HG03565 (cell line): ENCODE measurements around the gene YAP1.
A peak's percentile ranks its signal among the peaks of the same experiment; 100 is the strongest.
"Not testable (repeated sequence)": the region's sequence is repeated elsewhere in the genome, so short reads cannot be mapped to it uniquely, and the experiment has no call there.

ENCODE experiments used
- ATAC-seq: cut with Tn5 transposase; IDR thresholded peaks from one replicate; pipeline ENCODE4 v1.9.1; 2021; ENCODE audit warnings: mild to moderate bottlenecking, moderate library complexity; ENCODE audit not compliant: unreplicated experiment

Gene YAP1

GRCh38 chr11:102237096-102237735 is 127.0 kb downstream of the YAP1 start:
- no peak for ATAC-seq

GRCh38 chr11:102238391-102238821 is 128.2 kb downstream of the YAP1 start:
- no peak for ATAC-seq

- no peak for ATAC-seq
Observed at GRCh38 chr11:102239448-102239847, 129.2 kb downstream of the YAP1 start.

- no peak for ATAC-seq
Observed at GRCh38 chr11:102239911-102240310, 129.7 kb downstream of the YAP1 start.

GRCh38 chr11:102240502-102240901 is 130.3 kb downstream of the YAP1 start:
- peak; percentile 55 for ATAC-seq

- ATAC-seq, result no peak
Observed at GRCh38 chr11:102241026-102241425, 130.8 kb downstream of the YAP1 start.

- no peak for ATAC-seq
Observed at GRCh38 chr11:102243399-102243884, 133.2 kb downstream of the YAP1 start.

GRCh38 chr11:102244681-102245409 is 134.6 kb downstream of the YAP1 start:
- no peak for ATAC-seq

- no peak for ATAC-seq
Observed at GRCh38 chr11:102251423-102251822, 141.2 kb downstream of the YAP1 start.

GRCh38 chr11:102252339-102252891 is 142.2 kb downstream of the YAP1 start:
- no peak for ATAC-seq

- no peak for ATAC-seq
Observed at GRCh38 chr11:102253020-102253715, 142.9 kb downstream of the YAP1 start.

- no peak for ATAC-seq
Observed at GRCh38 chr11:102254047-102254446, 143.8 kb downstream of the YAP1 start.

- ATAC-seq, result no peak
Observed at GRCh38 chr11:102256251-102256650, 146.0 kb downstream of the YAP1 start.

- ATAC-seq, result no peak
Observed at GRCh38 chr11:102260241-102260640, 150.0 kb downstream of the YAP1 start.

GRCh38 chr11:102263379-102264003 is 153.2 kb downstream of the YAP1 start:
- ATAC-seq, result no peak

- not testable (repeated sequence) for ATAC-seq
Observed at GRCh38 chr11:102264704-102265103, 154.5 kb downstream of the YAP1 start.

GRCh38 chr11:102266099-102266498 is 155.9 kb downstream of the YAP1 start:
- no peak for ATAC-seq

- no peak for ATAC-seq
Observed at GRCh38 chr11:102267609-102268008, 157.4 kb downstream of the YAP1 start.

GRCh38 chr11:102268083-102268984 is 158.1 kb downstream of the YAP1 start:
- peak; percentile 91 for ATAC-seq

GRCh38 chr11:102268985-102269470 is 158.8 kb downstream of the YAP1 start:
- ATAC-seq, result no peak
